ENCODE measurements around the gene ACTL10.
A peak's percentile ranks its signal among the peaks of the same experiment; 100 is the strongest.

DNA sequence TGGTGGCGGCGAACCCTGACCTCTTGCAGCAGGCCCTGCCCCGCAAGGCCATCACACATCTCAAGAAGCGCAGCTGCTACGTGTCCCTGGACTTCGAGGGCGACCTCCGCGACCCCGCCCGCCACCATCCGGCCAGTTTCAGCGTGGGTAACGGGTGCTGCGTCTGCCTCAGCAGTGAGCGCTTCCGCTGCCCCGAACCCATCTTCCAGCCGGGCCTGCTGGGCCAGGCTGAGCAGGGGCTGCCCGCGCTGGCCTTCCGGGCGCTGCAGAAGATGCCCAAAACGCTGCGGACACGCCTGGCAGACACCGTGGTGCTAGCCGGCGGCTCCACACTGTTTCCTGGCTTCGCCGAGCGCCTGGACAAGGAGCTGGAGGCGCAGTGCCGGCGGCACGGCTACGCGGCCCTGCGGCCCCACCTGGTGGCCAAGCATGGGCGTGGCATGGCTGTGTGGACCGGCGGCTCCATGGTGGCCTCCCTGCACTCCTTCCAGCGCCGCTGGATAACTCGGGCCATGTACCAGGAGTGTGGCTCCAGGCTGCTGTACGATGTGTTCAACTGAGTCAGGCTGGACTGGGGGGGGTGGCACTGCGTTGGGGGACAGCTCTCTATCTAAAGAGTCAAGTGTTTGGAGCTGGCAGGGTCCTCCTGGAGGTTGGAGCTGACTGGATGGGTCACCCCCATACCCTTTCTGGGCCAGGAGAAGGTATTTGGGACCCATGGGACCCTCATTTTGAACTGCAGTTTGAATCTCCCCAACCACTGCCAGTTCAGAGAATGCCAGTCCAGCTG lies 1.1 kb downstream of the ACTL10 start:
- TF ChIP-seq EZH2 (IDR thresholded peaks at IDR 0.05; ENCODE audit: low read depth) (no peak), CTCF (conservative IDR thresholded peaks at IDR 0.05) (peak; percentile 91)
